Measurements from ENCODE around the gene KNL1. TPM values are rescaled to one million over a fixed set of nuclear protein-coding genes. Genes with fewer than 3 reads are reported as not detected.
"Not testable (repeated sequence)": the region's sequence is repeated elsewhere in the genome, so short reads cannot be mapped to it uniquely, and the experiment has no call there.

The KNL1 gene
- total RNA-seq, 1 experiment from 2014 or later = 28.9 TPM

DNA sequence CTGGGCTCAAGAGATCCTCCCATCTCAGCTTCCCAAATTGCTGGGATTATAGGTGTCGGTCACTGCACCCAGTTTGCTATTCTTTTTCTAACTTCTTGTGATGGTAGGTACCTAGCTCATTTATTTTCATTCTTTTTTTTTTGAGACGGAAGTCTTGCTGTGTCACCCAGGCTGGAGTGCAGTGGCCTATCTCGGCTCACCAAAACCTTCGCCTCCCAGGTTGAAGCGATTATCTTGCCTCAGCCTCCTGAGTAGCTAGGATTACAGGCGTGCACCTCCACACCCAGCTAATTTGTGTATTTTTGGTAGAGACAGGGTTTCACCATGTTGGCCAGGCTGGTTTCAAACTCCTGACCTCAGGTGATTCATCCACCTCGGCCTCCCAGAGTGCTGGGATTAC lies 70.9 kb downstream of the KNL1 start:
- no peak overlapping the region for H3K27ac ChIP-seq (ENCODE audit: low read length)
- no peak for ATAC-seq
- no peaks in the 10 kb centered on the region for H3K4me1 ChIP-seq (ENCODE audit: control insufficient read depth, insufficient read depth, low read length)
- no TSS peak for BruUV-seq (replicated peaks)
- DNase-seq (ENCODE audit: low read depth, low spot score) = no peak
- H3K4me3 ChIP-seq (ENCODE audit: low read depth in 2 of 2, low read length in 2 of 2) = no peak overlapping the region
- peaks cover 4% of the 10 kb centered on the region; the same call in 1 of the 2 replicates for H3K36me3 ChIP-seq (ENCODE audit: control insufficient read depth, insufficient read depth, low read length)
- no peaks in the 10 kb centered on the region for H3K9me3 ChIP-seq (ENCODE audit: control insufficient read depth, insufficient read depth, low read depth, low read length)
- in situ Hi-C loops (cut with HindIII; ENCODE audit: low pct_unique_long_range_greater_than_20kb, low sequenced_read_pairs) (no loop called here), intact Hi-C loops (cut with micrococcal nuclease; ENCODE audit: unreplicated experiment) (no loop called here)
- TF ChIP-seq SIN3A (IDR thresholded peaks at IDR 0.05; ENCODE audit: borderline replicate concordance, insufficient read depth, low read depth, low read length) = no peak
- TF ChIP-seq, protein P1, sequence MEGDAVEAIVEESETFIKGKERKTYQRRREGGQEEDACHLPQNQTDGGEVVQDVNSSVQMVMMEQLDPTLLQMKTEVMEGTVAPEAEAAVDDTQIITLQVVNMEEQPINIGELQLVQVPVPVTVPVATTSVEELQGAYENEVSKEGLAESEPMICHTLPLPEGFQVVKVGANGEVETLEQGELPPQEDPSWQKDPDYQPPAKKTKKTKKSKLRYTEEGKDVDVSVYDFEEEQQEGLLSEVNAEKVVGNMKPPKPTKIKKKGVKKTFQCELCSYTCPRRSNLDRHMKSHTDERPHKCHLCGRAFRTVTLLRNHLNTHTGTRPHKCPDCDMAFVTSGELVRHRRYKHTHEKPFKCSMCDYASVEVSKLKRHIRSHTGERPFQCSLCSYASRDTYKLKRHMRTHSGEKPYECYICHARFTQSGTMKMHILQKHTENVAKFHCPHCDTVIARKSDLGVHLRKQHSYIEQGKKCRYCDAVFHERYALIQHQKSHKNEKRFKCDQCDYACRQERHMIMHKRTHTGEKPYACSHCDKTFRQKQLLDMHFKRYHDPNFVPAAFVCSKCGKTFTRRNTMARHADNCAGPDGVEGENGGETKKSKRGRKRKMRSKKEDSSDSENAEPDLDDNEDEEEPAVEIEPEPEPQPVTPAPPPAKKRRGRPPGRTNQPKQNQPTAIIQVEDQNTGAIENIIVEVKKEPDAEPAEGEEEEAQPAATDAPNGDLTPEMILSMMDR (IDR thresholded peaks at IDR 0.05) = no peak
- no peak for TF ChIP-seq POLR2AphosphoS5 (IDR thresholded peaks at IDR 0.05; ENCODE audit: low read depth, low read length)
- no peak for TF ChIP-seq TCF7L2 (IDR thresholded peaks at IDR 0.05; ENCODE audit: low read depth, low read length)
- TF ChIP-seq, protein P2, sequence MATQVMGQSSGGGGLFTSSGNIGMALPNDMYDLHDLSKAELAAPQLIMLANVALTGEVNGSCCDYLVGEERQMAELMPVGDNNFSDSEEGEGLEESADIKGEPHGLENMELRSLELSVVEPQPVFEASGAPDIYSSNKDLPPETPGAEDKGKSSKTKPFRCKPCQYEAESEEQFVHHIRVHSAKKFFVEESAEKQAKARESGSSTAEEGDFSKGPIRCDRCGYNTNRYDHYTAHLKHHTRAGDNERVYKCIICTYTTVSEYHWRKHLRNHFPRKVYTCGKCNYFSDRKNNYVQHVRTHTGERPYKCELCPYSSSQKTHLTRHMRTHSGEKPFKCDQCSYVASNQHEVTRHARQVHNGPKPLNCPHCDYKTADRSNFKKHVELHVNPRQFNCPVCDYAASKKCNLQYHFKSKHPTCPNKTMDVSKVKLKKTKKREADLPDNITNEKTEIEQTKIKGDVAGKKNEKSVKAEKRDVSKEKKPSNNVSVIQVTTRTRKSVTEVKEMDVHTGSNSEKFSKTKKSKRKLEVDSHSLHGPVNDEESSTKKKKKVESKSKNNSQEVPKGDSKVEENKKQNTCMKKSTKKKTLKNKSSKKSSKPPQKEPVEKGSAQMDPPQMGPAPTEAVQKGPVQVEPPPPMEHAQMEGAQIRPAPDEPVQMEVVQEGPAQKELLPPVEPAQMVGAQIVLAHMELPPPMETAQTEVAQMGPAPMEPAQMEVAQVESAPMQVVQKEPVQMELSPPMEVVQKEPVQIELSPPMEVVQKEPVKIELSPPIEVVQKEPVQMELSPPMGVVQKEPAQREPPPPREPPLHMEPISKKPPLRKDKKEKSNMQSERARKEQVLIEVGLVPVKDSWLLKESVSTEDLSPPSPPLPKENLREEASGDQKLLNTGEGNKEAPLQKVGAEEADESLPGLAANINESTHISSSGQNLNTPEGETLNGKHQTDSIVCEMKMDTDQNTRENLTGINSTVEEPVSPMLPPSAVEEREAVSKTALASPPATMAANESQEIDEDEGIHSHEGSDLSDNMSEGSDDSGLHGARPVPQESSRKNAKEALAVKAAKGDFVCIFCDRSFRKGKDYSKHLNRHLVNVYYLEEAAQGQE (IDR thresholded peaks at IDR 0.05; ENCODE audit: insufficient read depth in 1 of 2, low read depth in 2 of 2, low read length in 1 of 2) = no peak
- POLR2A ChIA-PET = no interaction called here
- CTCF ChIA-PET = no interaction called here
- no peaks in the 10 kb centered on the region for H3K27me3 ChIP-seq (ENCODE audit: control insufficient read depth, insufficient read depth, low read length)

DNA sequence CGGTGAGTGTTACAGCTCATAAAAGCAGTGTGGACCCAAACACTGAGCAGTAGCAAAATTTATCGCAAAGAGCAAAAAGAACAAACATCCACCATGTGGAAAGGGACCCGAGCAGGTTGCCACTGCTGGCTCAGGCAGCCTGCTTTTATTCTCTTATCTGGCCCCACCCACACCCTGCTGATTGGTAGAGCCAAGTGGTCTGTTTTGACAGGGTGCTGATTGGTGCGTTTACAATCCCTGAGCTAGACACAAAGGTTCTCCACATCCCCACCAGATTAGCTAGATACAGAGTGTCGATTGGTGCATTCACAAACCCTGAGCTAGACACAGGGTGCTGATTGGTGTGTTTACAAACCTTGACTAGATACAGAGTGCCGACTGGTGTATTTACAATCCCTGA lies 82.2 kb downstream of the KNL1 start:
- H3K27ac ChIP-seq (ENCODE audit: low read length); ATAC-seq; DNase-seq (ENCODE audit: low read depth, low spot score); H3K36me3 ChIP-seq (ENCODE audit: control insufficient read depth, insufficient read depth, low read length); H3K9me3 ChIP-seq (ENCODE audit: control insufficient read depth, insufficient read depth, low read depth, low read length); POLR2A ChIA-PET; BruUV-seq (replicated peaks); H3K4me3 ChIP-seq (ENCODE audit: low read depth in 2 of 2, low read length in 2 of 2); H3K27me3 ChIP-seq (ENCODE audit: control insufficient read depth, insufficient read depth, low read length); in situ Hi-C loops (cut with HindIII; ENCODE audit: low pct_unique_long_range_greater_than_20kb, low sequenced_read_pairs); H3K4me1 ChIP-seq (ENCODE audit: control insufficient read depth, insufficient read depth, low read length): not testable (repeated sequence)
- intact Hi-C loops (cut with micrococcal nuclease; ENCODE audit: unreplicated experiment) = loop anchor here (10.0 kb wide), 1 partner anchor 109 kb away; no protein-coding TSS in a partner anchor
- CTCF ChIA-PET = interaction anchor here (0.6 kb wide), 2 partner anchors 17 to 50 kb away, joined by 3 to 8 read pairs; no protein-coding TSS in a partner anchor

DNA sequence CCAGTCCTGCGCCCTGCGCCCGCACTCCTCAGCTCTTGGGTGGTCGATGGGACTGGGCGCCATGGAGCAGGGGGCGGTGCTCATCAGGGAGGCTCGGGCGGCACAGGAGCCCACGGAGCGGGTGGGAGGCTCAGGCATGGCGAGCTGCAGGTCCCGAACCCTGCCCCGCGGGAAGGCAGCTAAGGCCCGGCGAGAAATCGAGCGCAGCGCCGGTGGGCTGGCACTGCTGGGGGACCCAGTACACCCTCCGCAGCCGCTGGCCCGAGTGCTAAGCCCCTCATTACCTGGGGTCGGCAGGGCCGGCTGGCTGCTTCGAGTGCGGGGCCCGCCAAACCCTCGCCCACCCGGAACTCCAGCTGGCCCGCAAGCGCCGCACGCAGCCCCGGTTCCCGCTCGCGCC lies 82.9 kb downstream of the KNL1 start:
- intact Hi-C loops (cut with micrococcal nuclease; ENCODE audit: unreplicated experiment) = loop anchor here (10.0 kb wide), 1 partner anchor 108 kb away; no protein-coding TSS in a partner anchor
- DNase-seq (ENCODE audit: low read depth, low spot score); H3K27ac ChIP-seq (ENCODE audit: low read length); H3K4me1 ChIP-seq (ENCODE audit: control insufficient read depth, insufficient read depth, low read length); POLR2A ChIA-PET; H3K27me3 ChIP-seq (ENCODE audit: control insufficient read depth, insufficient read depth, low read length); H3K36me3 ChIP-seq (ENCODE audit: control insufficient read depth, insufficient read depth, low read length); in situ Hi-C loops (cut with HindIII; ENCODE audit: low pct_unique_long_range_greater_than_20kb, low sequenced_read_pairs); H3K9me3 ChIP-seq (ENCODE audit: control insufficient read depth, insufficient read depth, low read depth, low read length); BruUV-seq (replicated peaks); ATAC-seq; H3K4me3 ChIP-seq (ENCODE audit: low read depth in 2 of 2, low read length in 2 of 2): not testable (repeated sequence)
- CTCF ChIA-PET = interaction anchor here (0.6 kb wide), 2 partner anchors 16 to 51 kb away, joined by 3 to 8 read pairs; no protein-coding TSS in a partner anchor

Data from Panc1 (cell line).